SK-N-SH (cell line): ENCODE measurements around the gene LHFPL6. TPM values are rescaled to one million over a fixed set of nuclear protein-coding genes. Genes with fewer than 3 reads are reported as not detected.

Experiments used
- CTCF ChIA-PET: fragments of 300-600, 350-600 bp; formaldehyde crosslinking; extraction: SDS; loops from one replicate; lab custom pipeline; 2021; lab: Yijun Ruan, JAX
- POLR2A ChIA-PET: fragments of 350-600 bp; sonication (Branson Sonifier 250); formaldehyde crosslinking; extraction: SDS; loops from one replicate; lab custom pipeline; 2020; ENCODE audit warnings: antibody characterized with exemption, inconsistent platforms; lab: Yijun Ruan, JAX
- DNase-seq: peaks from one replicate; pipeline ENCODE4 v3.0.0; 2012
- H2AFZ ChIP-seq: fragments of 200-600 bp; sonication (generic); 2 replicates; pipeline ENCODE4 v1.8.1; 2016; ENCODE audit warnings: antibody characterized with exemption, mild to moderate bottlenecking, low read depth
- H3F3A ChIP-seq: fragments of 200-600 bp; sonication (generic); replicated peaks from 2 replicates; pipeline ENCODE3; 2016; ENCODE audit warnings: antibody characterized with exemption, mild to moderate bottlenecking; ENCODE audit not compliant: insufficient read depth
- H3K27ac ChIP-seq, 2 experiments: fragments of 200-500 bp in 1 of 2; fragments of 200-600 bp in 1 of 2; sonication (Bioruptor generic) in 1 of 2; sonication (generic), shearing (Covaris generic) in 1 of 2; 2 replicates each; pipeline versions ENCODE4 v1.5.1 to v1.6.1; 2014 to 2016; ENCODE audit warnings: low read depth in 2 of 2, inconsistent platforms in 1 of 2, low read length in 1 of 2, mild to moderate bottlenecking in 1 of 2, mixed read lengths in 1 of 2
- H3K27me3 ChIP-seq: fragments of 200-600 bp; sonication (generic), shearing (Covaris generic); 2 replicates; pipeline ENCODE4 v1.6.1; 2016; ENCODE audit warnings: mixed run types; ENCODE audit not compliant: insufficient read depth
- H3K36me3 ChIP-seq, 2 experiments: fragments of 200-500 bp in 1 of 2; fragments of 200-600 bp in 1 of 2; sonication (Bioruptor generic) in 1 of 2; sonication (generic) in 1 of 2; replicated peaks in 1 of 2; 2 replicates each; pipeline versions ENCODE3 to v1.5.1; 2014 to 2016; ENCODE audit warnings: low read length in 1 of 2, mild to moderate bottlenecking in 1 of 2; ENCODE audit not compliant: insufficient read depth in 2 of 2, control insufficient read depth in 1 of 2
- H3K4me1 ChIP-seq, 2 experiments: fragments of 200-500 bp in 1 of 2; fragments of 200-600 bp in 1 of 2; sonication (Bioruptor generic) in 1 of 2; sonication (generic), shearing (Covaris generic) in 1 of 2; 2 replicates each; pipeline versions ENCODE4 v1.5.1 to v1.6.1; 2014 to 2016; ENCODE audit warnings: low read depth in 1 of 2, low read length in 1 of 2, mixed run types in 1 of 2; ENCODE audit not compliant: insufficient read depth in 2 of 2, control insufficient read depth in 1 of 2
- H3K4me2 ChIP-seq: fragments of 200-600 bp; sonication (generic), shearing (Covaris generic); 2 replicates; pipeline ENCODE4 v1.6.1; 2017; ENCODE audit warnings: mixed run types
- H3K4me3 ChIP-seq, 2 experiments: fragments of 200-500 bp in 1 of 2; fragments of 200-600 bp in 1 of 2; sonication (Bioruptor generic) in 1 of 2; sonication (generic), shearing (Covaris generic) in 1 of 2; 2 replicates each; pipeline versions ENCODE4 v1.5.1 to v1.8.1; 2014 to 2016; ENCODE audit warnings: low read depth in 2 of 2, inconsistent platforms in 1 of 2, low read length in 1 of 2, mild to moderate bottlenecking in 1 of 2, mixed read lengths in 1 of 2, moderate library complexity in 1 of 2
- H3K79me2 ChIP-seq: fragments of 200-600 bp; sonication (generic); 2 replicates; pipeline ENCODE4 v1.8.1; 2017; ENCODE audit warnings: mild to moderate bottlenecking; ENCODE audit not compliant: insufficient read depth
- H3K9ac ChIP-seq: fragments of 200-600 bp; sonication (generic); 2 replicates; pipeline ENCODE4 v1.6.1; 2017; ENCODE audit warnings: mixed run types
- H3K9me2 ChIP-seq: fragments of 200-600 bp; sonication (generic); 2 replicates; pipeline ENCODE4 v1.6.1; 2017; ENCODE audit warnings: mixed run types
- H3K9me3 ChIP-seq: fragments of 200-600 bp; sonication (generic); 2 replicates; pipeline ENCODE4 v1.6.1; 2017; ENCODE audit warnings: mixed run types, mild to moderate bottlenecking, moderate library complexity
- H4K20me1 ChIP-seq: fragments of 200-600 bp; sonication (generic); 2 replicates; pipeline ENCODE4 v1.6.1; 2017; ENCODE audit warnings: mild to moderate bottlenecking, mixed run types; ENCODE audit not compliant: insufficient read depth
- CTCF ChIP-seq: fragments of 200-600 bp; sonication (generic); IDR thresholded peaks from 2 replicates; pipeline ENCODE4 v1.6.1; 2017; ENCODE audit warnings: antibody characterized with exemption, mild to moderate bottlenecking, moderate library complexity
- ELF1 ChIP-seq: IDR thresholded peaks from 2 replicates; pipeline ENCODE4 v1.4.0; 2012
- EP300 ChIP-seq, 2 experiments: IDR thresholded peaks; 2 replicates each; pipeline versions ENCODE4 v1.4.0 to v1.6.1; 2012; ENCODE audit warnings: borderline replicate concordance in 1 of 2, low read depth in 1 of 2, low read length in 1 of 2
- EZH2phosphoT487 ChIP-seq: fragments of 200-600 bp; sonication (generic); IDR thresholded peaks from 2 replicates; pipeline ENCODE4 v1.6.1; 2017; ENCODE audit warnings: low read depth, mixed run types, mild to moderate bottlenecking, antibody characterized with exemption, moderate library complexity, borderline replicate concordance
- FOXM1 ChIP-seq: IDR thresholded peaks from 2 replicates; pipeline ENCODE4 v1.4.0; 2012; ENCODE audit warnings: low read depth, mild to moderate bottlenecking
- GATA2 ChIP-seq: sonication (generic); formaldehyde crosslinking; IDR thresholded peaks from 2 replicates; pipeline ENCODE4 v1.5.0; 2020; ENCODE audit warnings: mild to moderate bottlenecking, missing genetic modification reagents
- IRF3 ChIP-seq: fragments of 150-350 bp; IDR thresholded peaks from 2 replicates; pipeline ENCODE4 v1.6.1; 2016; ENCODE audit warnings: mild to moderate bottlenecking, low read depth, low read length
- JUND ChIP-seq: IDR thresholded peaks from 2 replicates; pipeline ENCODE4 v1.4.0; 2012
- MAX ChIP-seq: IDR thresholded peaks from 2 replicates; pipeline ENCODE4 v1.4.0; 2012; ENCODE audit warnings: low read depth
- NFIC ChIP-seq: IDR thresholded peaks from 2 replicates; pipeline ENCODE4 v1.4.0; 2012; ENCODE audit warnings: borderline replicate concordance
- POLR2AphosphoS5 ChIP-seq: IDR thresholded peaks from 2 replicates; pipeline ENCODE4 v1.6.1; 2012; ENCODE audit warnings: low read depth, low read length
- RCOR1 ChIP-seq: fragments of 150-350 bp; IDR thresholded peaks from 2 replicates; pipeline ENCODE4 v1.6.1; 2017; ENCODE audit warnings: antibody characterized with exemption, low read length
- TCF12 ChIP-seq: IDR thresholded peaks from 2 replicates; pipeline ENCODE4 v1.4.0; 2012
- WGBS: methylation state at CpG from one replicate; pipeline ENCODE4 v1.1.6; 2017; ENCODE audit warnings: low lambda C conversion rate; 5-methylcytosine and 5-hydroxymethylcytosine counted together
- polyA plus RNA-seq, 3 experiments: library from polyadenylated mRNA; depleted of rRNA; stranded (reverse); fragments of >200 nt; gene quantifications; 2 replicates each; pipeline ENCODE4 v1.2.3, GENCODE V29; 2012
- TF ChIP-seq, protein P1 (sequence below): IDR thresholded peaks from 2 replicates; pipeline ENCODE4 v1.4.0; 2012; ENCODE audit warnings: low read depth, borderline replicate concordance
- TF ChIP-seq, protein P2 (sequence below): fragments of 150-350 bp; IDR thresholded peaks from 2 replicates; pipeline ENCODE4 v1.6.1; 2017; ENCODE audit warnings: antibody characterized with exemption, low read length, low read depth, borderline replicate concordance

Gene LHFPL6
- polyA plus RNA-seq, 1 of the 3 experiments (the other 2 are of a cell fraction) = 22.2 TPM

DNA sequence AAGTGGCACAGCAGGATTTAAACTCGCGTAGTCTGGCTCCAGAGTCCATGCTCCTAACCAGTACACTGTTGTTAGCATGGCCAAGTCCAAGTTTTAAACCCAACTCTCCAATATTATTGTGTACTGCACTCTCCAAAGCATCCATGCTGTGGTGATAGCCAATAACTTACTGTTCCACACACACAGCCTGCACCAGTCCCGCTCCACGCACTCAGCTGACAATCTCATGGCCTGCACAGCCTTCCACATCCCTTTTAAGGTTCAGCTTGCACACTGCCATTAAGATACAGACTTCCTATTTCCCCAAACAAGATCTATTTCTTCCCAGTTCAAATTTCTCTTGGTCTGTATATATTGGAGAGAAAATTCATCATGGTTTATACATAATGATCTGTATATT, 80.7 kb downstream of the LHFPL6 start:
- Histone ChIP-seq H3K27me3 (no peaks in the 10 kb centered on the region), H3K36me3 (no peaks in the 10 kb centered on the region), H2AFZ (no peak overlapping the region), H3K9me3 (no peaks in the 10 kb centered on the region), H3K27ac (no peak overlapping the region), H3K9ac (no peak overlapping the region), H3K4me3 (no peak overlapping the region), H3K9me2 (no peaks in the 10 kb centered on the region), H4K20me1 (no peaks in the 10 kb centered on the region), H3F3A (peaks cover 6% of the 10 kb centered on the region), H3K79me2 (no peaks in the 10 kb centered on the region), H3K4me2 (no peak overlapping the region), H3K4me1 (peaks cover 0 to 11% of the 10 kb centered on the region in 2 experiments; a peak in 1 of 4 replicates)
- no peak for DNase-seq
- POLR2A ChIA-PET = no interaction called here
- no peak for TF ChIP-seq POLR2AphosphoS5
- TF ChIP-seq CTCF = no peak
- TF ChIP-seq, protein P1, sequence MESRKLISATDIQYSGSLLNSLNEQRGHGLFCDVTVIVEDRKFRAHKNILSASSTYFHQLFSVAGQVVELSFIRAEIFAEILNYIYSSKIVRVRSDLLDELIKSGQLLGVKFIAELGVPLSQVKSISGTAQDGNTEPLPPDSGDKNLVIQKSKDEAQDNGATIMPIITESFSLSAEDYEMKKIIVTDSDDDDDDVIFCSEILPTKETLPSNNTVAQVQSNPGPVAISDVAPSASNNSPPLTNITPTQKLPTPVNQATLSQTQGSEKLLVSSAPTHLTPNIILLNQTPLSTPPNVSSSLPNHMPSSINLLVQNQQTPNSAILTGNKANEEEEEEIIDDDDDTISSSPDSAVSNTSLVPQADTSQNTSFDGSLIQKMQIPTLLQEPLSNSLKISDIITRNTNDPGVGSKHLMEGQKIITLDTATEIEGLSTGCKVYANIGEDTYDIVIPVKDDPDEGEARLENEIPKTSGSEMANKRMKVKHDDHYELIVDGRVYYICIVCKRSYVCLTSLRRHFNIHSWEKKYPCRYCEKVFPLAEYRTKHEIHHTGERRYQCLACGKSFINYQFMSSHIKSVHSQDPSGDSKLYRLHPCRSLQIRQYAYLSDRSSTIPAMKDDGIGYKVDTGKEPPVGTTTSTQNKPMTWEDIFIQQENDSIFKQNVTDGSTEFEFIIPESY = no peak
- TF ChIP-seq IRF3 = no peak
- TF ChIP-seq EZH2phosphoT487 = no peak
- TF ChIP-seq TCF12 = no peak
- TF ChIP-seq, protein P2, sequence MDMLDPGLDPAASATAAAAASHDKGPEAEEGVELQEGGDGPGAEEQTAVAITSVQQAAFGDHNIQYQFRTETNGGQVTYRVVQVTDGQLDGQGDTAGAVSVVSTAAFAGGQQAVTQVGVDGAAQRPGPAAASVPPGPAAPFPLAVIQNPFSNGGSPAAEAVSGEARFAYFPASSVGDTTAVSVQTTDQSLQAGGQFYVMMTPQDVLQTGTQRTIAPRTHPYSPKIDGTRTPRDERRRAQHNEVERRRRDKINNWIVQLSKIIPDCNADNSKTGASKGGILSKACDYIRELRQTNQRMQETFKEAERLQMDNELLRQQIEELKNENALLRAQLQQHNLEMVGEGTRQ = no peak
- no peak for TF ChIP-seq MAX
- TF ChIP-seq ELF1 = no peak
- no peak for TF ChIP-seq GATA2 (CRISPR knock-in tag)
- TF ChIP-seq JUND = no peak
- TF ChIP-seq FOXM1 = no peak
- CTCF ChIA-PET = no interaction called here
- WGBS = 100% methylated on average over 4 of the region's 4 CpGs

- no peak for TF ChIP-seq RCOR1
- no peak for TF ChIP-seq POLR2AphosphoS5
- no peak for TF ChIP-seq GATA2 (CRISPR knock-in tag)
- no peak for TF ChIP-seq NFIC
- TF ChIP-seq JUND = no peak
- TF ChIP-seq EP300 (IDR thresholded peaks at IDR 0.05; ENCODE audit: borderline replicate concordance in 1 of 2, low read depth in 1 of 2, low read length in 1 of 2) = no peak
- no peaks in the 10 kb centered on the region for H3K79me2 ChIP-seq
- H3K9me2 ChIP-seq = no peaks in the 10 kb centered on the region
- H3K9ac ChIP-seq = no peak overlapping the region
- H2AFZ ChIP-seq = no peak overlapping the region
- H4K20me1 ChIP-seq = no peaks in the 10 kb centered on the region
- H3K36me3 ChIP-seq = no peaks in the 10 kb centered on the region
- H3K27ac ChIP-seq = no peak overlapping the region
- no peaks in the 10 kb centered on the region for H3K27me3 ChIP-seq
- H3K9me3 ChIP-seq = no peaks in the 10 kb centered on the region
- H3F3A ChIP-seq = no peaks in the 10 kb centered on the region
- H3K4me1 ChIP-seq = peaks cover 0 to 5% of the 10 kb centered on the region in 2 experiments; a peak in 1 of 4 replicates
- H3K4me3 ChIP-seq = no peak overlapping the region
- no peak for DNase-seq
- POLR2A ChIA-PET = no interaction called here
- no peak overlapping the region for H3K4me2 ChIP-seq
- CTCF ChIA-PET = no interaction called here
- 98% methylated on average over 4 of the region's 4 CpGs for WGBS
Observed at GRCh38 chr13:39521701-39522100, 81.3 kb downstream of the LHFPL6 start.
